ENCODE results near the gene BCL2L12.

The BCL2L12 gene

DNA sequence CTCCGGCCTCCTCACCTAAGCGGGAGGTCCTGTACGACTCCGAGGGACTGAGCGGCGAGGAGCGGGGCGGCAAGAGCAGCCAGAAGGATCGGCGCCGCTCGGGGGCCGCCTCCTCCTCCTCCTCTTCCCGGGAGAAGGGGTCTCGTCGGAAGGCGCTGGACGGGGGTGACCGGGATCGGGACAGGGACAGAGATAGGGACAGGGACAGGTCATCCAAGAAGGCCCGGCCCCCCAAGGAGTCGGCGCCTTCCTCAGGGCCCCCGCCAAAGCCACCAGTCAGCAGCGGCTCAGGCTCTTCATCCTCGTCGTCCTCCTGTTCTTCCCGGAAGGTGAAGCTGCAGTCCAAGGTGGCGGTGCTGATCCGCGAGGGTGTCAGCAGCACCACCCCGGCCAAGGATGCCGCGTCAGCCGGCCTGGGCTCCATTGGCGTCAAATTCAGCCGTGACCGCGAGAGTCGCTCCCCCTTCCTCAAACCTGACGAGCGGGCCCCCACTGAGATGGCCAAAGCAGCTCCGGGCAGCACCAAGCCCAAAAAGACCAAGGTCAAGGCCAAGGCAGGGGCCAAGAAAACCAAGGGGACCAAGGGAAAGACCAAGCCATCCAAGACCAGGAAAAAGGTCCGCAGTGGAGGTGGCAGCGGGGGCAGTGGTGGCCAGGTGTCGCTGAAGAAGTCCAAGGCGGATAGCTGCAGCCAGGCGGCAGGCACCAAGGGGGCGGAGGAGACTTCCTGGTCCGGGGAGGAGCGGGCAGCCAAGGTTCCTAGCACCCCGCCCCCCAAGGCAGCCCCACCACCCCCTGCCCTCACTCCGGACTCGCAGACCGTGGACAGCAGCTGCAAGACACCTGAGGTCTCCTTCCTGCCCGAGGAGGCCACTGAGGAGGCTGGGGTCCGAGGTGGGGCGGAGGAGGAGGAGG is 12.9 kb upstream of the BCL2L12 start:
- no peak overlapping the region for H3K4me3 ChIP-seq (ENCODE audit: low read length)
- H3K36me3 ChIP-seq (ENCODE audit: control insufficient read depth, low read length): peaks cover 70% of the 10 kb centered on the region
- no peak overlapping the region for H3K27ac ChIP-seq (ENCODE audit: low read depth, low read length)
- no peak overlapping the region for H3K4me2 ChIP-seq (ENCODE audit: low read length)
- peaks cover 14% of the 10 kb centered on the region for H3K79me2 ChIP-seq (ENCODE audit: control insufficient read depth, low read length)
- no peaks in the 10 kb centered on the region for H3K9me3 ChIP-seq (ENCODE audit: control insufficient read depth, insufficient read depth, low read length)
- H3K4me1 ChIP-seq (ENCODE audit: control insufficient read depth, low read length): no peaks in the 10 kb centered on the region
- H4K20me1 ChIP-seq (ENCODE audit: control insufficient read depth, insufficient read depth, low read depth, low read length): no peaks in the 10 kb centered on the region
- H3K9me2 ChIP-seq (replicated peaks; ENCODE audit: control insufficient read depth, low read length): no peaks in the 10 kb centered on the region
- no peak for TF ChIP-seq EZH2phosphoT487 (IDR thresholded peaks at IDR 0.05; ENCODE audit: borderline replicate concordance, low read length)
- TF ChIP-seq, protein P1, sequence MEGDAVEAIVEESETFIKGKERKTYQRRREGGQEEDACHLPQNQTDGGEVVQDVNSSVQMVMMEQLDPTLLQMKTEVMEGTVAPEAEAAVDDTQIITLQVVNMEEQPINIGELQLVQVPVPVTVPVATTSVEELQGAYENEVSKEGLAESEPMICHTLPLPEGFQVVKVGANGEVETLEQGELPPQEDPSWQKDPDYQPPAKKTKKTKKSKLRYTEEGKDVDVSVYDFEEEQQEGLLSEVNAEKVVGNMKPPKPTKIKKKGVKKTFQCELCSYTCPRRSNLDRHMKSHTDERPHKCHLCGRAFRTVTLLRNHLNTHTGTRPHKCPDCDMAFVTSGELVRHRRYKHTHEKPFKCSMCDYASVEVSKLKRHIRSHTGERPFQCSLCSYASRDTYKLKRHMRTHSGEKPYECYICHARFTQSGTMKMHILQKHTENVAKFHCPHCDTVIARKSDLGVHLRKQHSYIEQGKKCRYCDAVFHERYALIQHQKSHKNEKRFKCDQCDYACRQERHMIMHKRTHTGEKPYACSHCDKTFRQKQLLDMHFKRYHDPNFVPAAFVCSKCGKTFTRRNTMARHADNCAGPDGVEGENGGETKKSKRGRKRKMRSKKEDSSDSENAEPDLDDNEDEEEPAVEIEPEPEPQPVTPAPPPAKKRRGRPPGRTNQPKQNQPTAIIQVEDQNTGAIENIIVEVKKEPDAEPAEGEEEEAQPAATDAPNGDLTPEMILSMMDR (IDR thresholded peaks at IDR 0.05; ENCODE audit: low read depth, low read length, poor library complexity, severe bottlenecking): no peak
- H3K27me3 ChIP-seq (ENCODE audit: control insufficient read depth, low read length): no peaks in the 10 kb centered on the region
- H3F3A ChIP-seq (ENCODE audit: control insufficient read depth, insufficient read depth): no peaks in the 10 kb centered on the region

DNA sequence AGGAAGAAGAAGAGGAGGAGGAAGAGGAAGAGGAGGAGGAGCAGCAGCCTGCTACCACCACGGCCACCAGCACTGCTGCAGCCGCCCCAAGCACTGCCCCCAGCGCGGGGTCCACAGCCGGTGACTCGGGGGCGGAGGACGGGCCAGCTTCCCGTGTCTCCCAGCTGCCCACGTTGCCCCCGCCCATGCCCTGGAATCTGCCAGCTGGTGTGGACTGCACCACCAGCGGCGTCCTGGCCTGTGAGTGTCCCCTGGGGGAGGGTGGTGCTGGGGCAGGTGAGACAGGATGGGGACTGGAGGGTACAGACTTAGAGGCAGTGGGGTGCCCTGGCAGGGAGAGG is 12.3 kb upstream of the BCL2L12 start:
- H3K27ac ChIP-seq (ENCODE audit: low read depth, low read length): no peak overlapping the region
- no peaks in the 10 kb centered on the region for H3K4me1 ChIP-seq (ENCODE audit: control insufficient read depth, low read length)
- no peaks in the 10 kb centered on the region for H3K27me3 ChIP-seq (ENCODE audit: control insufficient read depth, low read length)
- no peaks in the 10 kb centered on the region for H3K9me2 ChIP-seq (replicated peaks; ENCODE audit: control insufficient read depth, low read length)
- TF ChIP-seq, protein P1 (IDR thresholded peaks at IDR 0.05; ENCODE audit: low read depth, low read length, poor library complexity, severe bottlenecking): no peak
- TF ChIP-seq EZH2phosphoT487 (IDR thresholded peaks at IDR 0.05; ENCODE audit: borderline replicate concordance, low read length): no peak
- H4K20me1 ChIP-seq (ENCODE audit: control insufficient read depth, insufficient read depth, low read depth, low read length): no peaks in the 10 kb centered on the region
- H3K79me2 ChIP-seq (ENCODE audit: control insufficient read depth, low read length): peaks cover 14% of the 10 kb centered on the region
- no peak overlapping the region for H3K4me3 ChIP-seq (ENCODE audit: low read length)
- H3K4me2 ChIP-seq (ENCODE audit: low read length): no peak overlapping the region
- H3K9me3 ChIP-seq (ENCODE audit: control insufficient read depth, insufficient read depth, low read length): no peaks in the 10 kb centered on the region
- no peaks in the 10 kb centered on the region for H3F3A ChIP-seq (ENCODE audit: control insufficient read depth, insufficient read depth)
- peaks cover 73% of the 10 kb centered on the region for H3K36me3 ChIP-seq (ENCODE audit: control insufficient read depth, low read length)

GRCh38 chr19:49654581-49654980 is 11.2 kb upstream of the BCL2L12 start:
- peaks cover 8% of the 10 kb centered on the region; the same call in 1 of the 2 replicates for H3K79me2 ChIP-seq (ENCODE audit: control insufficient read depth, low read length)
- no peak overlapping the region for H3K4me3 ChIP-seq (ENCODE audit: low read length)
- H3K9me2 ChIP-seq (replicated peaks; ENCODE audit: control insufficient read depth, low read length): no peaks in the 10 kb centered on the region
- no peaks in the 10 kb centered on the region for H4K20me1 ChIP-seq (ENCODE audit: control insufficient read depth, insufficient read depth, low read depth, low read length)
- H3K4me1 ChIP-seq (ENCODE audit: control insufficient read depth, low read length): no peaks in the 10 kb centered on the region
- H3F3A ChIP-seq (ENCODE audit: control insufficient read depth, insufficient read depth): no peaks in the 10 kb centered on the region
- H3K36me3 ChIP-seq (ENCODE audit: control insufficient read depth, low read length): peaks cover 78% of the 10 kb centered on the region
- no peak for TF ChIP-seq EZH2phosphoT487 (IDR thresholded peaks at IDR 0.05; ENCODE audit: borderline replicate concordance, low read length)
- no peaks in the 10 kb centered on the region for H3K9me3 ChIP-seq (ENCODE audit: control insufficient read depth, insufficient read depth, low read length)
- no peak overlapping the region for H3K4me2 ChIP-seq (ENCODE audit: low read length)
- no peaks in the 10 kb centered on the region for H3K27me3 ChIP-seq (ENCODE audit: control insufficient read depth, low read length)
- H3K27ac ChIP-seq (ENCODE audit: low read depth, low read length): no peak overlapping the region
